HG02623 (cell line): ENCODE measurements around the gene LDLRAD4.

ENCODE experiments used
- ATAC-seq: cut with Tn5 transposase; IDR thresholded peaks from one replicate; pipeline ENCODE4 v1.9.1; 2021; ENCODE audit warnings: moderate library complexity; ENCODE audit not compliant: unreplicated experiment

Gene LDLRAD4

GRCh38 chr18:13201292-13201691, 17.3 kb upstream of the LDLRAD4 start:
- ATAC-seq = no peak

- no peak for ATAC-seq
Observed at GRCh38 chr18:13202571-13202970, 16.0 kb upstream of the LDLRAD4 start.

- ATAC-seq = no peak
Observed at GRCh38 chr18:13206301-13206700, 12.3 kb upstream of the LDLRAD4 start.

- no peak for ATAC-seq
Observed at GRCh38 chr18:13207294-13207693, 11.3 kb upstream of the LDLRAD4 start.

- ATAC-seq = no peak
Observed at GRCh38 chr18:13211534-13211933, 7.0 kb upstream of the LDLRAD4 start.

- no peak for ATAC-seq
Observed at GRCh38 chr18:13213036-13213795, 5.3 kb upstream of the LDLRAD4 start.

- ATAC-seq = no peak
Observed at GRCh38 chr18:13214609-13215008, 4.0 kb upstream of the LDLRAD4 start.

- ATAC-seq = no peak
Observed at GRCh38 chr18:13216092-13216582, 2.4 kb upstream of the LDLRAD4 start.

- ATAC-seq = no peak
Observed at GRCh38 chr18:13216711-13217465, 1.7 kb upstream of the LDLRAD4 start.

GRCh38 chr18:13217466-13217961, 1.0 kb upstream of the LDLRAD4 start:
- no peak for ATAC-seq

GRCh38 chr18:13217971-13218367, 591 bp upstream of the LDLRAD4 start:
- ATAC-seq = no peak

GRCh38 chr18:13218997-13219396, 437 bp downstream of the LDLRAD4 start:
- no peak for ATAC-seq

- ATAC-seq = no peak
Observed at GRCh38 chr18:13219593-13220159, 1.1 kb downstream of the LDLRAD4 start.

- ATAC-seq = no peak
Observed at GRCh38 chr18:13220361-13220991, 1.9 kb downstream of the LDLRAD4 start.

- ATAC-seq = no peak
Observed at GRCh38 chr18:13221869-13222855, 3.6 kb downstream of the LDLRAD4 start.

GRCh38 chr18:13222856-13223281, 4.3 kb downstream of the LDLRAD4 start:
- no peak for ATAC-seq

- no peak for ATAC-seq
Observed at GRCh38 chr18:13223311-13224143, 5.0 kb downstream of the LDLRAD4 start.

GRCh38 chr18:13225261-13225660, 6.7 kb downstream of the LDLRAD4 start:
- ATAC-seq = no peak

- no peak for ATAC-seq
Observed at GRCh38 chr18:13226533-13227144, 8.1 kb downstream of the LDLRAD4 start.
